Non-pigmented ciliary epithelial cell (primary cell): ENCODE results near the gene ELANE.
"Not testable (repeated sequence)": the region's sequence is repeated elsewhere in the genome, so short reads cannot be mapped to it uniquely, and the experiment has no call there.

Source experiments
- DNase-seq: peaks from one replicate; pipeline ENCODE4 v3.0.0-alpha.2; 2010; ENCODE audit warnings: low read depth

Gene ELANE

GRCh38 chr19:814152-815078 is 37.7 kb upstream of the ELANE start:
- DNase-seq: no peak

- DNase-seq: no peak
Observed at GRCh38 chr19:815079-815774, 36.9 kb upstream of the ELANE start.

GRCh38 chr19:815775-816499 is 36.2 kb upstream of the ELANE start:
- no peak for DNase-seq

- DNase-seq: no peak
Observed at GRCh38 chr19:816500-816857, 35.6 kb upstream of the ELANE start.

- DNase-seq: not testable (repeated sequence)
Observed at GRCh38 chr19:820212-820611, 31.9 kb upstream of the ELANE start.

- no peak for DNase-seq
Observed at GRCh38 chr19:821231-821824, 30.8 kb upstream of the ELANE start.

GRCh38 chr19:821825-822503 is 30.1 kb upstream of the ELANE start, which contains the start of gene PLPPR3:
Gene PLPPR3, minus strand, starts transcription at chr19:821955. Its CDS starts 396 bp downstream, at chr19:821559.
- DNase-seq: no peak

- DNase-seq: no peak
Observed at GRCh38 chr19:823565-824121, 28.5 kb upstream of the ELANE start.

- DNase-seq: no peak
Observed at GRCh38 chr19:824885-825284, 27.2 kb upstream of the ELANE start.

GRCh38 chr19:825897-826644 is 26.0 kb upstream of the ELANE start:
- no peak for DNase-seq

GRCh38 chr19:827314-827709 is 24.8 kb upstream of the ELANE start:
- DNase-seq: no peak

- no peak for DNase-seq
Observed at GRCh38 chr19:827710-828321, 24.3 kb upstream of the ELANE start, which contains the start of gene AZU1. Gene AZU1, plus strand, starts transcription at chr19:827837. Its CDS starts 10 bp downstream, at chr19:827847.

- no peak for DNase-seq
Observed at GRCh38 chr19:829129-829758, 22.9 kb upstream of the ELANE start.

GRCh38 chr19:831407-832369 is 20.4 kb upstream of the ELANE start:
- DNase-seq: no peak

GRCh38 chr19:834216-834615 is 17.9 kb upstream of the ELANE start:
- DNase-seq: no peak

- DNase-seq: no peak
Observed at GRCh38 chr19:835210-835810, 16.8 kb upstream of the ELANE start.

GRCh38 chr19:840519-841206 is 11.4 kb upstream of the ELANE start, which contains the start of gene PRTN3:
Gene PRTN3, plus strand, starts transcription at chr19:840999. Its CDS starts 10 bp downstream, at chr19:841009.
- no peak for DNase-seq
